ENCODE results near the gene ERVK3-1. TPM values are rescaled to one million over a fixed set of nuclear protein-coding genes. Genes with fewer than 3 reads are reported as not detected.
A peak's percentile ranks its signal among the peaks of the same experiment; 100 is the strongest.

ERVK3-1 gene
- polyA plus RNA-seq, 1 of the 3 experiments (the other 2 are of a cell fraction) = 69.4 TPM

- no peak for TF ChIP-seq RFX5 (IDR thresholded peaks at IDR 0.05; ENCODE audit: low read length)
- TF ChIP-seq TCF12 (IDR thresholded peaks at IDR 0.05) = no peak
- no peak for TF ChIP-seq MEF2A (IDR thresholded peaks at IDR 0.05; ENCODE audit: borderline replicate concordance, low read depth)
- no peak for TF ChIP-seq NRF1 (IDR thresholded peaks at IDR 0.05; ENCODE audit: low read depth, low read length)
- TF ChIP-seq FOXM1 (IDR thresholded peaks at IDR 0.05; ENCODE audit: low read depth) = no peak
- no peak for TF ChIP-seq RCOR1 (IDR thresholded peaks at IDR 0.05; ENCODE audit: low read length)
- no peak for TF ChIP-seq CHD2 (IDR thresholded peaks at IDR 0.05; ENCODE audit: low read length, partially characterized antibody)
- TF ChIP-seq JUND (IDR thresholded peaks at IDR 0.05) = no peak
- no peak for TF ChIP-seq ZBTB33 (IDR thresholded peaks at IDR 0.05; ENCODE audit: borderline replicate concordance, low read depth)
Measured at GRCh38 chr19:58361900-58362271, 56.7 kb downstream of the ERVK3-1 start (continued).

- H4K20me1 ChIP-seq (ENCODE audit: insufficient read depth) = no peaks in the 10 kb centered on the region
- POLR2A ChIA-PET = interaction anchor here (0.6 to 3.2 kb wide), 20 partner anchors 9 to 192 kb away, joined by 3 to 34 read pairs (median 6); partner anchors contain the start of genes A1BG, CHMP2A, ZBTB45 and ZNF132
- peak; percentile 99 for DNase-seq
- H3K9me2 ChIP-seq = no peaks in the 10 kb centered on the region
- peak within 1 kb of the TSS; percentile 77 to 95 for H3K4me3 ChIP-seq (ENCODE audit: low read depth in 2 of 2, low read length in 1 of 2)
- H2AFZ ChIP-seq (ENCODE audit: low read depth) = peak within 1 kb of the TSS; percentile 99
- peak within 1 kb of the TSS; percentile 97 to 98 for H3K27ac ChIP-seq (ENCODE audit: low read depth in 2 of 2, low read length in 1 of 2)
- peak within 1 kb of the TSS; percentile 97 for H3K9ac ChIP-seq
- no peaks in the 10 kb centered on the region for H3K36me3 ChIP-seq (replicated peaks in 1 of 2; ENCODE audit: control insufficient read depth in 1 of 2, insufficient read depth in 2 of 2, low read length in 1 of 2)
- 2% methylated on average over 15 of the region's 74 CpGs for WGBS (ENCODE audit: low lambda C conversion rate)
- H3K79me2 ChIP-seq (ENCODE audit: insufficient read depth) = no peaks in the 10 kb centered on the region
- H3K4me2 ChIP-seq = peak within 1 kb of the TSS; percentile 98
- no peaks in the 10 kb centered on the region for H3K27me3 ChIP-seq (ENCODE audit: insufficient read depth)
- H3F3A ChIP-seq (replicated peaks; ENCODE audit: insufficient read depth) = peaks cover 23% of the 10 kb centered on the region
- peaks cover 0 to 8% of the 10 kb centered on the region in 2 experiments; a peak in 2 of 4 replicates for H3K4me1 ChIP-seq (ENCODE audit: control insufficient read depth in 1 of 2, insufficient read depth in 2 of 2, low read depth in 1 of 2, low read length in 1 of 2)
- no peaks in the 10 kb centered on the region for H3K9me3 ChIP-seq
- CTCF ChIA-PET = interaction anchor here (0.6 to 2.5 kb wide), 8 partner anchors 9 to 157 kb away, joined by 3 to 12 read pairs (median 3); partner anchors contain the start of genes A1BG, ZBTB45 and ZSCAN22
- TF ChIP-seq REST (IDR thresholded peaks at IDR 0.05; ENCODE audit: low read depth, low read length) (peak; percentile 34; the same call in 1 of the 2 replicates), USF1 (IDR thresholded peaks at IDR 0.05; ENCODE audit: borderline replicate concordance, low read depth) (peak; percentile 10; the same call in 1 of the 2 replicates), NRF1 (IDR thresholded peaks at IDR 0.05; ENCODE audit: low read depth, low read length) (peak; percentile 90), POLR2AphosphoS5 (IDR thresholded peaks at IDR 0.05; ENCODE audit: low read depth, low read length) (peak; percentile 83), ZBTB33 (IDR thresholded peaks at IDR 0.05; ENCODE audit: borderline replicate concordance, low read depth) (no peak; the same call in 1 of the 2 replicates), CHD2 (IDR thresholded peaks at IDR 0.05; ENCODE audit: low read length, partially characterized antibody) (peak; percentile 49), USF2 (IDR thresholded peaks at IDR 0.05; ENCODE audit: borderline replicate concordance, low read depth, low read length) (no peak), YY1 (IDR thresholded peaks at IDR 0.05; ENCODE audit: low read depth) (peak; percentile 81; the same call in 1 of the 2 replicates), ELF1 (IDR thresholded peaks at IDR 0.05) (peak; percentile 70), GABPA (IDR thresholded peaks at IDR 0.05; ENCODE audit: low read depth) (peak; percentile 88), MXI1 (IDR thresholded peaks at IDR 0.05; ENCODE audit: low read depth, low read length) (peak; percentile 99), TAF1 (IDR thresholded peaks at IDR 0.05; ENCODE audit: borderline replicate concordance, low read depth, low read length) (peak; percentile 89), SMC3 (IDR thresholded peaks at IDR 0.05; ENCODE audit: low read depth, low read length) (0 out of 2 replicates have a peak, but pooled peaks have one; percentile 3)
Measured at GRCh38 chr19:58362272-58362994, 57.3 kb downstream of the ERVK3-1 start, which contains the start of gene ZNF497. ZNF497 (minus strand) TSS chr19:58362751; CDS start chr19:58357635, 5,116 bp downstream.
